OCI-LY3 (cell line): Measurements from ENCODE around the gene ALG3.

Experiments used
- CTCF ChIP-seq: fragments of 200-600, 300-600 bp; sonication (generic); IDR thresholded peaks from 2 replicates; pipeline ENCODE4 v1.5.1; 2014; ENCODE audit warnings: antibody characterized with exemption, low read length, low read depth
- EZH2phosphoT487 ChIP-seq: fragments of 200-600 bp; shearing (Covaris generic); IDR thresholded peaks from 2 replicates; pipeline ENCODE4 v1.6.1; 2018; ENCODE audit warnings: antibody characterized with exemption, mixed run types, low read depth

GRCh38 chr3:184222521-184222920, 26.2 kb downstream of the ALG3 start:
- no peak for TF ChIP-seq CTCF
- no peak for TF ChIP-seq EZH2phosphoT487
